Tibial artery (tissue), 4 donors: ENCODE results near the gene NFATC1.

Experiments
- DNase-seq, 2 donors: peaks; one replicate each; pipeline ENCODE4 v3.0.0-alpha.2; 2019
- H3K27ac ChIP-seq, 2 donors: fragments of 200-600 bp; sonication (generic) in 1 of 2; 1 replicate in 1 of 2; 2 replicates in 1 of 2; pipeline ENCODE4 v1.5.1; 2018 to 2019; ENCODE audit warnings: mild to moderate bottlenecking in 1 of 2
- H3K27me3 ChIP-seq, 2 donors: fragments of 200-600 bp; sonication (generic) in 1 of 2; one replicate each; pipeline versions ENCODE4 v1.5.1 to v1.6.0; 2016 to 2019
- H3K36me3 ChIP-seq, 3 donors: fragments of 200-600 bp; sonication (generic) in 2 of 3; one replicate each; pipeline ENCODE4 v1.5.1; 2016 to 2019; ENCODE audit warnings: mild to moderate bottlenecking in 2 of 3
- H3K4me1 ChIP-seq, 4 donors: fragments of 200-600 bp; sonication (generic) in 2 of 4; 1 replicate in 3 of 4; 2 replicates in 1 of 4; pipeline ENCODE4 v1.5.1; 2016 to 2019
- H3K4me3 ChIP-seq, 2 donors: fragments of 200-600 bp; sonication (generic) in 1 of 2; 1 replicate in 1 of 2; 2 replicates in 1 of 2; pipeline ENCODE4 v1.5.1; 2018 to 2019; ENCODE audit warnings: mild to moderate bottlenecking in 2 of 2
- H3K9me3 ChIP-seq, 3 donors: fragments of 200-600 bp; sonication (generic) in 1 of 3; one replicate each; pipeline ENCODE4 v1.5.1; 2016 to 2019
- CTCF ChIP-seq, 2 experiments: fragments of 200-600 bp in 1 of 2; fragments of 450-650 bp in 1 of 2; IDR thresholded peaks; one replicate each; pipeline ENCODE4 v1.5.1; 2017 to 2019; ENCODE audit warnings: antibody characterized with exemption in 2 of 2, mild to moderate bottlenecking in 1 of 2, moderate library complexity in 1 of 2
- intact Hi-C: fragments of 100-400 bp; cut with DNase I; formaldehyde crosslinking; loops from one replicate; pipeline ENCODE4 v1.15.0; 2023; ENCODE audit warnings: low total_unique reads

The NFATC1 gene

GRCh38 chr18:79495591-79496071 lies 99.9 kb downstream of the NFATC1 start:
- Histone ChIP-seq H3K36me3 (peaks cover 6 to 47% (median 41%) of the 10 kb centered on the region in 3 donors), H3K4me1 (no peaks in the 10 kb centered on the region), H3K9me3 (peaks cover 0 to 10% (median 0%) of the 10 kb centered on the region in 3 donors), H3K27ac (no peak overlapping the region), H3K4me3 (no peak overlapping the region), H3K27me3 (no peaks in the 10 kb centered on the region)
- intact Hi-C loops: no loop called here
- DNase-seq: peak; percentile 8 to 46
- TF ChIP-seq CTCF (IDR thresholded peaks at IDR 0.05): no peak

GRCh38 chr18:79496237-79496977 lies 100.7 kb downstream of the NFATC1 start:
- no peaks in the 10 kb centered on the region for H3K27me3 ChIP-seq
- H3K4me3 ChIP-seq: no peak overlapping the region
- no peak overlapping the region for H3K27ac ChIP-seq
- H3K36me3 ChIP-seq: peaks cover 6 to 41% (median 33%) of the 10 kb centered on the region in 3 donors
- intact Hi-C loops: no loop called here
- H3K4me1 ChIP-seq: no peaks in the 10 kb centered on the region
- DNase-seq: peak; percentile 18 to 46
- H3K9me3 ChIP-seq: peaks cover 0 to 10% (median 0%) of the 10 kb centered on the region in 3 donors
- TF ChIP-seq CTCF (IDR thresholded peaks at IDR 0.05): no peak

GRCh38 chr18:79496978-79497637 lies 101.4 kb downstream of the NFATC1 start:
- TF ChIP-seq CTCF (IDR thresholded peaks at IDR 0.05): no peak
- intact Hi-C loops: no loop called here
- peak; percentile 21 to 59 for DNase-seq
- peaks cover 0 to 10% (median 0%) of the 10 kb centered on the region in 3 donors for H3K9me3 ChIP-seq
- no peaks in the 10 kb centered on the region for H3K27me3 ChIP-seq
- H3K36me3 ChIP-seq: peaks cover 6 to 37% (median 26%) of the 10 kb centered on the region in 3 donors
- H3K4me3 ChIP-seq: no peak overlapping the region
- H3K4me1 ChIP-seq: no peaks in the 10 kb centered on the region
- H3K27ac ChIP-seq: no peak overlapping the region

- Histone ChIP-seq H3K27ac (no peak overlapping the region), H3K4me3 (no peak overlapping the region)
- intact Hi-C loops: no loop called here
These were observed 101.9 kb downstream of the NFATC1 start for GRCh38 chr18:79497638-79498081.

GRCh38 chr18:79498662-79499061 lies 102.9 kb downstream of the NFATC1 start:
- intact Hi-C loops: no loop called here
- Histone ChIP-seq H3K36me3 (peaks cover 4 to 30% (median 16%) of the 10 kb centered on the region in 3 donors), H3K4me3 (no peak overlapping the region), H3K9me3 (peaks cover 0 to 10% (median 0%) of the 10 kb centered on the region in 3 donors), H3K27ac (no peak overlapping the region), H3K27me3 (no peaks in the 10 kb centered on the region), H3K4me1 (no peaks in the 10 kb centered on the region)
- TF ChIP-seq CTCF (IDR thresholded peaks at IDR 0.05): no peak
- peak in 1 of 2 donors; percentile 4 for DNase-seq

More at GRCh38 chr18:79497638-79498081, 101.9 kb downstream of the NFATC1 start:
- DNase-seq: peak in 1 of 2 donors; percentile 7
- Histone ChIP-seq H3K36me3 (peaks cover 6 to 37% (median 24%) of the 10 kb centered on the region in 3 donors), H3K9me3 (peaks cover 0 to 10% (median 0%) of the 10 kb centered on the region in 3 donors), H3K27me3 (no peaks in the 10 kb centered on the region), H3K4me1 (no peaks in the 10 kb centered on the region)
- no peak for TF ChIP-seq CTCF (IDR thresholded peaks at IDR 0.05)
